HS-27A (cell line): ENCODE measurements around the gene RAI14.

ENCODE experiments used
- DNase-seq: peaks from one replicate; pipeline ENCODE4 v3.0.0-alpha.2; 2012; ENCODE audit warnings: low read depth, missing footprints

Gene RAI14

DNA sequence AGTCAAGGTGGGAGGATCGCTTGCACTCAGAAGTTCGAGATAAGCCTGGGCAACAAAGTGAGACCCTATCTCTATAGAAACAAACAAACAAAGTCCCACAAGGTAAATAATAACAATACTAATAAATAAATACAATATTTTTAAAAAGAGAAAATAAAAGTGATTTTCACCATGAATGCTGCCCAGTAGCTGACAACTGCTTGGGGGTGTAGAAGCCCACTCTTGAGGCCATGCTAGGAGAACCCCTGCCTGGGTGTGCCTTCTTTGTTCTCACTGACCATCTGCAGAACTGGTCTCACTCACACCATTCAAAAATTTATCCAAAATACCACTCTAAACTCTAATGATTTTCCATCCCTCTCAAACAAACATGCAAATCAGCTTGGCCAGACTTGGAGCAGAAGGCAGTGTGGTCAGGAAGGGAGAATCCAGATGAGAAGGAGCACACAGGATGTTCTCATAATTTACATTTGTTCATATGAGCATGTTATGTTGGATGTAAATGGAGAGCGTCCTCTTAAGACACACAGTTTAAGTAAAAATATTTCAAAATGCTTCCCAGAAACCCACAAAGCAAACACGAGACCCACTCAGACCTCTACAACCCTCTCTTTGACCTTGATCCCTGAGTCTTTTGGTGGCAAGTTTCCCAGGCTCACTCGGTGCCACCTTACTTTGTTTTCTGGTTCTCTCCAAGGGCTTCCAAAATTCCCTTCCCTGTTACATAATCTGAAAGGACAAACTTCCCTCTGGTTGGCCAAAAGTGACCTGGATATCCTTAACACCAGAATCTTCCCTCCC lies 7.9 kb upstream of the RAI14 start:
- DNase-seq = no peak

DNA sequence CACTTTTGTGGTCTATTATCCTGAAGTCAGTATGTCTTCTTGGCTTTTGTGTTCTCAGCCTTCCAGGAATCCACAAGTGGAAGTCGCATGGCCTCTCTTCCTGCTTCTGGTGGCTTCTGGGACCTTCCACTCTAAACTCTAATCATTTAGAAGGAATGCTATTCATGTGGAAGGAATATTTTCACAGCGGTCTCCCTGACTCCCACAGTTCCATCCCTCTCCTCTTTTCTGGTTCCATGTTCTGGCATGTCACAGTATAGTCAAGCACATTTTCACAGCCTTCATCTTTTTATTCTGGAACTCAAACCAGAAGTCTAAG lies 7.3 kb upstream of the RAI14 start:
- no peak for DNase-seq

DNA sequence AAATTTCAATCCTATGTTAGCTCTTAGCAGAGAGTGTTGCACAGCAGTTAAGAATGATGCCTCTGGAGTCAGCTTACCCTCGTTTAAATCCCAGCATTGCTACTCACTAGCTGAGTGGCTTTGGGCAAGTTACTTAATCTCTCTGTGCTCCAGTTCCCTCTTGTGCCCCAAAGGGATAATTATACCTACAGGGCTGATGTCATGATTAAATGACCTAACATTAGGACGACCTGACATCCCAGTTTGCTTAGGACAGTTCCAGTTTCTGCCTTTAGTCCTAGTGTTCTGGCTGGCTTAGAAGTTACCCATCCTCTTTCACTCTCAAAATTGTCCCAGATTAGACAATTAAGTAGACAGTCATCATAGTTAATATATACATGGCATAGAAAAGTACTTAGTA lies 4.3 kb upstream of the RAI14 start:
- no peak for DNase-seq

DNA sequence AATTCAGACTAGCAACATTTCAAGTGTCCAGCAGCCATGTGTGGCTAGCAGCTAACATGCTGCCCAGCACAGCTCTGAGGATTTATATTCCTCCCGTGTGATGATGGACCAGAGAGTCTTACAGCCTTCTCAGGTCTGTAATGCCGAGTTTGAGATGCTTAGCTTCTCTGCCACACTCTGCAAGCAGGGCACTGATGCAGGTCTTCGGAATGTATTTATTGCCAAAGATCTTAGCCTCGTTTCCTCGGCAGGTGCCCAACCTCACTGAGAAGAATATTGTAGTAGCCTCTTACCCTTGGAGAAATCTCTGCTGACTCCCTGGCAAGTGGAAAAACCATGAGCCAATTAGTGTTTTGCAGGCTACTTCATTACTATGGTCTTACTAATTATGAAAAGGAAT lies 3.7 kb upstream of the RAI14 start:
- no peak for DNase-seq

DNA sequence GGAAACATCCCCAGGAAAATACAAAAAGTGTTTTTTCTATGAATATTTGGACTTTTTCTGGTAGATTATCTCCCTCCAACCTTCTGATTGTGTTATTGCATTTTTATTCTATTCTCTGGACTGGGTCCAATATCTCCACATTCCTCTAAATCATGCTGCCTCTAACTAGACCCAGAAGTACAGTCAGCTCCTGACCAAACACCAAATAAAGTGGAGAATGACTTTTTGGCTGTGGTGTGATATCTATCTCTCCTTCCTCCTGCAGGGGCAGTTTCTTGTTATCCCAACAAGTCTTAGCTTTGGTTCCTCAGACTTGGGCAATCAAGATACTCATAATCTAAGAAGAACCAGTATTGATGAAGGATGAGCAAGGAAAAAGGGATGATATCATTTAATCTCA lies 3.2 kb upstream of the RAI14 start:
- no peak for DNase-seq

DNA sequence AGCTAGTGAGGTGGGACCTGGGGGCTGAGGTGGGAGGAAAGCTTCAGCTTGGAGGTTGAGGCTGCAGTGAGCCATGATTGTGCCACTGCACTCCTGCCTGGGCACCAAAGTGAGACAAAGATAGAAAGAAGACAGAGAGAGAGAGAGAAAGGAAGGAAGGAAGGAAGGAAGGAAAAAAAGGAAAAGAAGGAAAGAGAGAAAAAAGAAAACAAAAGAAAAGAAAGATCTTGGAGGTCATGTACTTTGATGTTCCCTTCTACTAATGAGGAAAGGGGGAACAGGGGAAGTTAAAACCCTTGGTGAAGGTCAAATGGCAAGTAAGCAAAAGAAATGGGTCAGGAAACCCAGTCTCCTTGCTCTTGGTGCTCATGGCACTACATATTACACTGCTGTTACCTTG lies 2.4 kb upstream of the RAI14 start:
- DNase-seq = no peak

DNA sequence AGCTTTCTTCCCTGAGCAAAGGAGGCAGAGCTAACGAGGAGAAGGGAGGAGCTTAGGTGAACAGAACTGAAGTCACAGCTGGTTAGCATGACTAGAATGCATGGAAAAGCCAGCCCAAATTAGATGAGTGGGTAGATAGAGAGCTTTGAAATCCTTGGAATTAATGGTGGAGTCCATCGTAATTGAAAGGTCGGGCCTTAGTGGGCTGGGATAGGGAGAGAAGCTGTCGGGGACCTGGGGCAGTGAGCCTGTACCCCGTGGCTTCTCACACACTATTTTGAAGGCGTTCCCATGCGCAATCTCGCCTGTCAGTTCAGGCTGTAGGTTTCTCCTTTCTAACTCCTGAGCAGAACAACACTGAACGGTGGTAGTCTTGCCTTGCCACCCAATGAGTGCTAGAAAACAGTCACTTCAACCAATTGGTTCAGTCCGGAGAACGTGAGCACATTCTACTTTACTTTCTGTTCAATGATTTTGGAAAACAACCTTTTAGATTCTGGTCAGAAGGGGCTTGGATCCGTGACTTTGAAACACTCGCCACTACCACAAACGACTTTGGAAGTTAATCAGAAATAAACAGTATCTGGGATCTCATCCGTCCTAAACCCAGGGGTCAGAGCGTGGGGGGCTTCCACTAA lies 655 bp upstream of the RAI14 start:
- DNase-seq = no peak

DNA sequence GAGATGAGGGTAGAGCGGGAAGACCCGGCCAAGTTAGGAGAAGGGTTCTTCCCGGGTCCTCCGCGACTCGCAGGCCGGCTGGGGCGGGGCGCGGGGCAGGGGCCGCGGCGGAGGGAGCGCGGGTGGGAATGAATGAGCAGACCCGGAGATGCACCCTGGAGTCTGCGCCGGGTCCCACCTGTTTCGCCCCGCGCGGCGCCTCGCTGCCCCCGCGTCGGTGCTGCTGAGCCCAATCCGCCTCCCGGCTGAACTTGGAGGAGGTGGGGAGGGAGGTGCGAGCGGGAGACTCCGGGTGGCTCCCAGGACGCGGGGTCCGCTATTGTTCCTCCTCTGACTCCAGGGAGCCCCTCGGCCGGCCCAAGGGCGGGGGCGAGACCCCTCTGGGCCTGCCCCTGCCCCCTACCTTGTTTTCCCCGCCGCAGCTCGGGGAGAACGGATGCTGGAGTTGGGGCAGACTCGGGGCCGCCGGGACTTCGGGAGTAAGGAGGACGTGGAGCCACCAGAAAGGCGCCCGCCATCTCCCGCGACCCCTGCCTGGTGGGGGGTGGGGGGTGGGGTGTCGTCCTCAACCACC lies 659 bp downstream of the RAI14 start:
- DNase-seq = no peak

DNA sequence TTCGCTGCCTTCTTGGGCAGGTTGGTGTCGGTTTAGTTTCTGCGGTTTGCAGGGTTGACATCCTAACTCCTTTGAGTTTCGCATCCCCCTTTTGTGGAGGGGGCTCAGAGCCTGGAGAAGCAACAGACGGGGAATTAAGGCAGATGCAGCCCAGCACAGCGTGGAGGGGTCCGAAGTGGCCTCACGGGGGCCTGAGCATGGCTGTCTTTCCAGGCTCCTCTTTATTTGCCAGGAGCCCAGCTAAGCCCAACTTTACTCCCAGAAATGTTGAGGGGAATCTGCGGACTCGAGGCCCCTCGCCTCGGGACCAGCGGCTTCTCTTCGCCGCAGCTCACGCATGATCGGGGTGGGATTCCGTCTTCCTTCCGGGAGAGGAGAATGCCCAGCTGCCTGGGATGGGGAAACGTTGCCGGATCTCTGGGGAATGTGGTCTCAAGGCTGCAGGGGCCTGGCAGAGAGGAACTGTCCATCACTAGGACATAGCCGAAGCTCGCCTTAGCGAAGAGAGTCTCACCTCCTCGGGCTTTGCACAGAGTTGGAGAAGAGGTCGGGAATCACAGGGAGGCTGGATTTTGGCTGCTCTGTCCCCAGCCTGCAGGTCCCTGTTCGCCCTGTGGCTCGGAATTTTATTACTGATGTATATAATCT lies 1.3 kb downstream of the RAI14 start:
- DNase-seq = no peak

DNA sequence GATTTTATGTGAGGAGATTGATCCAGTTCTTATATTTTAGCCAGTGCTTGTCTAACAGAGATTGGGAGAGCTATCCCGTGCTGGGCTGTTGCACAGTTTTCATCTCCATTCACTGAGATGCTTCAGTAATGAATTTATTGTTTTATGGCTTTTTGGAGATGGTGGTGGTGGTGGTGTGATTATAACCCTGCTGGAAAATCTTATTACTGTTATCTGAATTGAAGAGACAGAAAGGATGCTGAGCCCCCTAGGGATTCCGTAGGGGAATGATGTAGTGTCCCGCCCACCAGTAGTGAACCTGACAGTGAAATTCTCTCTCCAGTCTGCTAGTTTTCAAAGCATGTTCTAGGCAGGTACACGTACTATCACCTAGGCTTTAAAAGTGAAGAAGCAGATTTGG lies 1.9 kb downstream of the RAI14 start:
- DNase-seq = no peak

DNA sequence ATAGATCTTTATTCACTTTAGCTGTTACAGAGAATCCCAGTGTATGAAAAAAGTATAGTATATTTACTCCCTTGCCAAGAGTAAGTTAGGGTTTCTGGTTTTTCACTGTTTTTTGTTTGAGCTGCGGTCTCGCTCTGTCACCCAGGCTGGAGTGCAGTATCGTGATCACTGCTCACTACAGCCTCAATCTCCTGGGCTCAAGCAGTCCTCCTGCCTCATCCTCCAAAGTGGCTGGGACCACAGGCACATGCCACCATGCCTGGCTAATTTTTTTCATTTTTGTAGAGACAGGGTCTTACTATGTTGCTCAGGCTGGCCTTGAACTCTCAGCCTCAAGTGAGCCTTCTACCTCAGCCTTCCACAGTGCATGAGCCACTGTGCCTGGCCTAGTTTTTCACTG lies 3.0 kb downstream of the RAI14 start:
- no peak for DNase-seq

DNA sequence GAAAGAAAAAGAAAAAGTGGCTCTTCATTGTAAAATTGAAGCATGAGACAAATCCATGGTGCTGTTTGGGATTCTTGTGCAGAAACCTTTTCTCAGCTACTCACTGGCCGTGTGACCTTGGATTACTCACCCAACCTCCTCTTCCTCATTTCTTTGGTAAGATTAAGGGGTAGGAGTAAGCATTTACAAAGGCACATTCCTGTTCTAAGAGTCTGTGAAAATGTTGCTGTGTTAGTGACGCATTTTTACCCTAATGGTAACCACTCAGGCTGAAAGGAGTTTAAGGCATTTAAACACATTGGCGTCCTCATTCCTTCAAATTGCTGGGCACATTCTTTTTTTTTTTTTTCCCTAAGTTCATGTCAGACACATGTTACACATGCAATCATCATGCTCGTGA lies 4.3 kb downstream of the RAI14 start:
- no peak for DNase-seq

DNA sequence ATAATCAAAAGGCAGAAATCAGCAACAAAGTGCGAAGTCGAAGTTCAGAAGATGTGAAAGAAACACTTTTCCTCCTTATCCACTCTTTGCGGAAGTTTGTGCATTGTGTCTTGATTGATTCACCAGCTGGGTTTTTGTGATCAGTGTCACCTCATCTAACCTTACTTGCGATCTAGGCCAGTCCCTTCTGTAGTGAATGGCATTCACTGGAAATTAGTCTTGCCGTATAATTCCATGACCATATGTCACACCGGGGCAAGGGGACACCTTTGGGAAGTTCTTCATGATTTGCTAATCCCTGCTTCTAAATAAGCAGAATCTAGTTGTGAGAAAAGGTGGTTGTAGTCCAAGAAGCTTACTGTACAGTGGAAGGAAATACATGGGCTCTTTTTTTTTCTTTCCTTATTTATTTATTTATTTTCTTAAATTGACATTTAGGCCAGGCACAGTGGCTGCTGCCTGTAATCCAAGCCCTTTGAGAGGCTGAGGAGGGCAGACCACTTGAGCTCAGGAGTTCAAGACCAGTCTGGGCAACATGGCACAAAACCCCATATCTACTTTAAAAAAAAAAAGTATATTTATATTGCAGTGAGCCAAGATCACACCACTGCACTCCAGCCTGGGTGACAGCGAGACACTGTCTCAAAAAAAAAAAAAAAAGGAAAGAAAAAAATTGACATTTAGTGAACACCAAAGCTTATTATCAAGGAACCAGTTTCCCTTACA lies 7.8 kb downstream of the RAI14 start:
- DNase-seq = no peak

DNA sequence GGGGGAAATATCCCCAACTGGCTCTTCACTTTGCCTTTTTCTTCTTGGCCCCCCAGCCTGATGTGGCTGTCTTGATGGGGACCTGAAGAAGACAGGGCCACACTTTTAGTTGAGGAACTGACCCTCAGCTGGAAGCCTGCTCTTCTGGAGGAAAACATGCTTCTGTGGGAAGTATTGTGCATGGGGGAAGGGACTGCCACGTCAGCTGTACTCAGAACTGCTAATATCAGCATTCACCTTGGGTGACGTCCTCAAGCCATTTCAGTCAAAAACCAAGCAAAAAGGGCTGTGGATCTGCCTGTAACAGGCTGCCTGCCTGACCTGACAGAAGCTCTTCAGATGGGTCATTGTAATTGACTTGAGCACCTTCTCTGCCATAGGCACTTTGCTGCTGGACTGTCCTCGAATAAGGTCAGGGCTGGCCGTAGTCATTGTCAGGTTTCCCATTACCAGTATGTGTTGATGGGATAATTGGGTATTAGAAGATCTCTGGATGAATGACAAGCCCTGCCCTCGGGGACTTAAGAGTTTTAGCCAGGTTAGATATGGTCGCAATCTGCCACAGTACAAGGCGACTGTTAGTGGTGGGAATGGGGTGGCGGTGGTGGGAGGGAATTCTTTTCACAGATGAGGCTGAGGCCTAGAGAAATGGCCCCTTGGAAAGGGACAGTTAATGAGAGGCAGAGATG lies 10.4 kb downstream of the RAI14 start:
- no peak for DNase-seq

DNA sequence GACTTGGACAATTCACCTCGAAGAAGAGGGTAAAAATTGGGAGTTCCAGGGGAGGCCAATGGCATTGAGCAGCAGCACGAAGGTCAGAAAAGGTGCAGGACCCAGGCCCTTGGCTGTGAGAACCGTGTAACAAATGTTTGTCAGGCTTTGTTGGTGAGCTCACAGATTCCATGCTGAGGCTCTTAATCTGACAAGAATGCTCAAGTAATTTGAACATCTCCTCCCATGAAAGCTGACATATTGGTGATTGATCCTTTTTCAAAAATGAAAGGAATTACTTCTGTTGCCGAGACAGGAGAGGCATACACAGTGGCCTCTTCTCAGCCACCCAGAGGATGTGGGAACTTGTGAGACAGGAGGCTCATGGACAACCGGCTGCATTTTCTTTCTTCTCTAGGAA lies 11.6 kb downstream of the RAI14 start:
- no peak for DNase-seq

DNA sequence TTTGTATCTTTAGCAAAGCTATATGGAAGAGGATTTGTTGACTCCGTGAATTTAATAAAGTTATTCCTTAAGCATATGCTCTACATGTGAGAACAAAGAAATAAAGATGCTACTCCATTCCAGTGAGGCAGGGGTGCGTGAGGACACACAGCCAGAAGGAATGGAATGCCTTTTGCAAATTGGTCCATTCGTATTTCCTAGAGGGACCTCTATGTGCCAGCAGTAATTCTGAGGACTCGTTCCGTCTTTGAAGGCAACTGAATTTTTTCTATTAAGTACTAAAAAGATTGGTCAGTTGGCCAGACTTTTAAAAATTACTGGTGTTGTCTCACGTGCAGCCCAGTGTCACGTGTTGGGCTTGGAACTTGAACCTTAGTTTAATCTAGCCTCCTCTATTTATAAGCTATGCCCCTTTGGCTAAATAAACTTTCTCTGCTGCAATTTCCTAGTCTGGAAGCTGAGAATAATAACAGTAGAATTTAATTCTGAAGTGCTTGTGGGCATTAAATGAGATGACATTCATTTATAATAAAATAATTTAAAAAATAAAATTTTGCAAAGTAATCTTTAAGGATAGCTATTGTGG lies 13.9 kb downstream of the RAI14 start:
- no peak for DNase-seq

DNA sequence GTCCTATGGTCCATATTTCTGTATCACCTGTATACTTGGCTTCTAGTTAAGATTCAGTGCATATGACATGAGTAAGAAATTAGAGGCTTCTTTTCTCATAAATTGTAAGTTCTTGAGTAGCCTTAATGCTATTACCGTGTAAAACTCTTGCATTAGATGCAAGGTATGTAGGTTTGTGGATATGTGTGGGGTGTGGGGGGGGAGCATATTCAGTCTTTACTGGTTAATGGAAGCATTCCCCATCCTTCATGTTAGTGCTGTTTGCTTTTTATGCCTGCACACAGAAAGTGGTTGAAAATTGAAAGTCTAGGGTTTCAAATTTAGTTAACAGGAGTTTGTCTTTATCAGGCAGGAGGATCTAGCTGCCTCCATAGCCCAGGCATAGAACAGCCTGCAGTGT lies 16.1 kb downstream of the RAI14 start:
- DNase-seq = no peak

DNA sequence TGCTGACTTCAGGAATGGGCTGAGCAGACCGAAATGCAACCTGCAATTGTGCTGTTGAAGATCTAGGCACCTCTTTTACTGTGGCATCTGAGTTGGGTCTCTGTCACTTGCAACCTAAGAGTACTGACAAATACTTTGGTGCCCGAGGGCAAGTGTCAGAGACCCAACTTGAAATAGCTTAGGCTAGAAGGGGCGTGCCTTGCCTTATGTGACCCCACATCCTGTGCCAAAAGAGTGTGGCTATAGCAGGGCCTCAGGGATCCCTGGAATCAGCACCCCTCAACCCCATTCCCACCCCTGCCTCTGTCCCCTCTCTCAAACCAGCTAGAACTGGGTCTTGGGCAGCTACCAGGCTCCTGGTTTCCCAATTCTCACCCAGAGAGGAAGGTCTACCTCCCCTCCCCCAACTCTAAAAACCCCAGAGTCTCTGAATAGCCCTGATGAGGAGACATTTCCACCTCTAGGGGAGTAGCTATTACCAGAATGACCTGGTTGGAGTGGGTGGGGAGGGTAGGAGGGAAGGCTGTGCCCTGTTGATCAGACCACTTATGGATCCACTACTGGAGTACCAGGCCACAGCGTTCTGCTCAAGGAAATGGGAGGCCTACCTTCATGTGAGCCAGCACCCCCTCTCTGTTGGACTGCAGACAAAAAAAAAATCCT lies 17.5 kb downstream of the RAI14 start:
- DNase-seq = no peak

DNA sequence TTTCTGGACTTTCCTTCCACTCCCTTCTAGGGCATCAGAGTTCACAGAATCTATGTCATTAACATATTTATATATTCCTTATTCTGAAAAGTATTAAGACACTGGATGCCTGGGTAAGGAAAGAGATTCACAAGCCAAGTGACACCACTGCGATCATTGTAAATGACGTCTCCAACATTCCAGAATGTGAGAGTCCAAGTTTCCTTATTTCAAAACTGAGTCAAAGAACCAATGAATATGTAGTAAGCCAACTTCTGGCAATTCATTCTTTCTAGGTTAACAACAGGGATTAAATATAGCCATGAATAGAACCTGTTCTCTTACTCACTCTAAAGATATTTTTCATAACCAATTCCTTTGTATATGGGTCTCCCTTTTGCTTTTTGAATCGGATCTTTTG lies 18.1 kb downstream of the RAI14 start:
- no peak for DNase-seq

DNA sequence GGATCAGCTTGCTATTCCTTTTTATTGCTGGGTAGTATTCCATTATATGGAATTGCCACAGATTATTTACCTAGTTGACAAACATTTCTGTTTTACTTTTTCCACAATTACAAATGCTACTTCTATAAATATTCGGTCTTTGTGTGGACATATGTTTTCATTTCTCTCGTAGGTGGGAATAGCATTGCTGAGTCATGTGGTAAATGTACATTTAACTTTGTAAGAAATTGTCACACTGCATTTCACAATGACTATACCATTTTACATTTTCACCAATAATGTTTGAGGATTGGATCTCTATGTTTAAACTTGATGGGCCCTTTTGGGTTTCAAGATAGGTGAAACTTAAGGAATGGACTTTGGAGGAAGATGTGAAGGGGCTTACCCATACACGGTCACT lies 19.7 kb downstream of the RAI14 start:
- DNase-seq = no peak

DNA sequence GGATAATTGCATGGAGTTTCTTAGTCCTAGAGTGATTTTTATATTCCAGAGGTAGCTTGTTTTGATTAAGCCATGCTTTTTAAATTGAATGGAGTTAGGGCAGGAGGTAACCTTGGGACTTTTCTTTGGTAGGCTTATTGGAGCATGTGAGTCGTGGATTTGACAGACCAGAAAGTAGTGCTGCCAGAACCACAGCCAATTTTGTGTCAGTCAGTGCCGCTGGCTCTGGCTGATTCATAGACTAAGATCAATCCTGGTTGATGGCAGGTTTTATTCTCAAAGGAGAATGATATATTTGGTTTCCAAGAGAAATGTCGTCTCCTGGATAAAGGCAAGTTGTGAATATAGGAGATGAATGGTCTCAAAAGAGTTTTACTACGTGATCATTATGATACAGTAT lies 20.3 kb downstream of the RAI14 start:
- no peak for DNase-seq
